DMS 273 (cell line): ENCODE results near the gene SOX13.
A peak's percentile ranks its signal among the peaks of the same experiment; 100 is the strongest.
"Not testable (repeated sequence)": the region's sequence is repeated elsewhere in the genome, so short reads cannot be mapped to it uniquely, and the experiment has no call there.

ENCODE experiments used
- DNase-seq: peaks from one replicate; lab custom pipeline; 2025; ENCODE audit not compliant: unreplicated experiment; lab: John Stamatoyannopoulos, UW

Gene SOX13

DNA sequence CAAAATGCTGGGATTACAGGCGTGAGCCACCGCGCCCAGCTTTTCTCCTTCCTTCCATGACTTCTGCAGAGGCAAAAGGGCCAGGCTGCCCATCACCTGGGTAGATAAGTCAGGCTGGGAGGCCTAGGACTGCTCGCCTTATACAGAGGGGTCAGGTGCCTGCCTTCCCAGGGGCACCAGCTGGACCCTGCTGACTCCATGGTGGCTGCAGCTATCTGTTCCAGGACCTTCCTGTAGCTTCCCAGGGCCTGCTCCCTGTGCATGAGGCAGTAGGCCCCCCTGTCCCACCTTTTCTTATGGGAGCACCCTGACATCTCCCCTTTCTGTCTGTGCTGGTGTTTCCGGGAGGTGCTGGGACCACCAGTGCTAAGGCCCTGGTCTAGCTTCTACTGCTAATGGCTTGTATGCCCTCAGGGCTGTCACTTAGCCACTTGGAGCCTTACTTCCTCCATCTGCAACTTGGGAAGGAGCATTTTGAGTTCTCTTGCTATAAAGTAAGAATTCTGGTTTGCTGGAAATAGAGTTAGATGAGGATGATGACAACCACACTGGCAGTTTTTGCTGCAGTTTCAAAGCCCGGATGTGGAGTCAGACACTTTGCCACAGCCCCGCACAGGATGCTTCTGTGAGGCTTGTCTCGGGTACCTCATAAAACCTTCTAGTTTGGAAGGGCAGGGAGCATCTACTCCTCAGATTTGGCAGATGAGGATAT is 14.4 kb downstream of the SOX13 start:
- DNase-seq: no peak

- DNase-seq: peak; percentile 24
Observed at GRCh38 chr1:204087893-204088528, 15.1 kb downstream of the SOX13 start.

DNA sequence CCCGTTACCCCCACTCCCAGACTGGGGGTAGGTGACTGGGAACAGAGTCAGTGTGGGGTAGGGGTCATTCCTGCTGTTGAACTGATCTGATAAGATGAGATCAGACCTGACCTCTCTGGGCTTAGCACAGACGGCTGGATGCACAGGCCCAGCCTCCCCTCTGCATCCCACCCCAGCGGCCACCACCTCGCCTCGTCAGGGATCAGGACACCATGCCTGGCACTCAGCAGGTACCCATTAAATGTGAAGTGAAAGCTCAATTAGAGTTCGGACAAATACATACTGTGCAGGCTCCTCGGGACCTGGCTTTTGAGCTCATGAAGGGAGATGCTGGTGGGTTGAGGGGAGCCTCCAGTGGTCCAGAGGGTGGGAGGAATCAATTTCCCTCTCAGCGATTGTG is 15.7 kb downstream of the SOX13 start:
- DNase-seq: no peak

GRCh38 chr1:204089044-204089751 is 16.3 kb downstream of the SOX13 start:
- DNase-seq: no peak

DNA sequence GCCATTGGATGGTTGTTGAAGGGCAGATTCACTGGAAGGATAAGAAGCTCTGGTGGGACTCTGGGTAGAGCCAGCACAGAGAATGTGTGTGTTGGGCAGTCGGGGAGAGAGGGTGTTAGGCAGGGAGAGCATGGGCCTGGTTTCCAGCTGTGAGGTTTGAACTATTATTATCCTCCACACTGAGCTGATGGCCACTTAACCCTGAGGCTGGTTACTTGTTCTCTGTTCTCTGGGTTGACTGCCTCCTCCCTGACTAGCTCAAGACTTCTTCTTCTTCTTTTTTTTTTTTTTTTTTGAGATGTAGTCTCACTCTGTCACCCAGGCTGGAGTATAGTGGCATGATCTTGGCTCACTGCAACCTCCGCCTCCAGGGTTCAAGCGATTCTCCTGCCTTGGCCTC is 17.2 kb downstream of the SOX13 start:
- not testable (repeated sequence) for DNase-seq

DNA sequence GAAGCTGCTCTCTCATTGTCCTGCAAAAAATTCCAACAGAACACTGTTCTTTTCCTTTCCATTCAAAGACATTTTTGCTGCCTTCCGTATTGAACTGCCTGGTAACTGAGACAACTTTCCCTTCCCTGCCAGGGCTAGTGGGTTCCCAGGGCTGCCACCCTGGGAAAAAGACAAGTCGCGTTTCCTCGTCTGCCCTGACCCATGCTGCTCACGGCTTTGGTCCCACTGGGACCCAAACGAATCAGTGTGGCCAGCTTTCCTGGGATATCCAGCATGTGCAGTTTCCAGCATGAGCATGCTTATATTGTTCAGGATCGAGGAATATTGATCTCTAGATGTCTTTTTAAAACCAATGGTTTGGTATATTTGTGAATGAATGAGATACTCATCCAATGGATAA is 18.2 kb downstream of the SOX13 start:
- DNase-seq: no peak

DNA sequence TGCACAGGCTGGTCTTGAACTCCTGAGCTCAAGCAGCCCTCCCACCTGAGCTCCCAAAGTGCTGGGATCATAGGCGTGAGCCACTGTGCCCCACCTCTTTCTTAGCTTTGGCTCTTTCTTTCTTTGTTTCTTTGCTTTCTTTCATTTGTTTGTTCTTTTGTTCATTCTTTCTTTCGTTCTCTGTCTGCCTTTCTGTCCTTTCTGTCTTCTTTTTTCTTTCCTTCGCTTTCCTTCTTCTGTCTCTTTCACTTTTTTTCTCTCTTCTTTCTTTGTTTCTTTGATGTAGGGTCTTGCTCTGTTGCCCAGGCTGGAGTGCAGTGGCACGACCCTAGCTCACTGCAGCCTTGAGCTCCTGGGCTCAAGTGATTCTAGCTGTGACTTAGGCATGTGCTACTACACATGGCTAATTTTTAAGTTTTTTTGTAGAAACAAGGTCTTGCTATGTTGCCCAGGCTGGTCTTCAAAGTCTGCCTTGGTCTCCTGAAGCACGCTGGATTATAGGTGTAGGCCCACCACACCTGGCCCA is 18.9 kb downstream of the SOX13 start:
- DNase-seq: no peak

DNA sequence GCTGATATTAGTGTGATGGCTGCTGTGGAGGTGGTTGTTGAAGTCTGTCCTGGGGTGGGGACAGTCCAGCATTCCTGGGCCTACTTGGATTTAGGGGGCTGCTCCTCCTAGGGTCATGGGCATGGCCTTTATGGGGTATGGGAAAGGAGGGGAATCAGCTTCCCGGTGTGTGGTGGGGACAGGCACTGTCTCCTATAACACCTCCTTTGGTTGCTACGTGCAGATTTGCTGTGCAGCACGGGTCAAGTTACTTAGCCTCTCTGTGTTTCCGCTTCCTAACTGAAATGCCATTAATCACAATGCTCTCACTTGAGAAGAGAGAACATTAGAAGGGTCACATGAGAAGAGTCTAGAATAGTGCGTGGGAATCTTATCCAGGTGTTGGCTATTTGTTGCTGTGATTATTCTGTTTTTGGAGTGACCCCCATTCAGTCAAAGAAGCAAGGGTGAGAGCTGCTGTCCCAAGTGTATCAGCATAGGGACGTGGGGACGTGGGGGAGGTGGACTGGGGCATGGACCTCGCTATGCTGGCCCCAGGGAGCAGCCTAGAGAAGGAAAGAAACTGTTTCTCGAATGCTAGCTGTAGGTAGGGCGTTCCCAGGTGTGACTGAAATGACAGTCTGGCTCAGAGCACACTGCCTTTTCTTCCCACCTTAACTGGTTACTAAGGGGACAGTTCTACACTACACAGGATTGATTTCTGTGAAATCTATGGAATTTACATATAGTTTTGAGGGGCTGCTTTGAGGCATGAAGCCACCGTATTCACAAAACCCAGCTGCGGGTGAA is 19.9 kb downstream of the SOX13 start:
- DNase-seq: no peak

DNA sequence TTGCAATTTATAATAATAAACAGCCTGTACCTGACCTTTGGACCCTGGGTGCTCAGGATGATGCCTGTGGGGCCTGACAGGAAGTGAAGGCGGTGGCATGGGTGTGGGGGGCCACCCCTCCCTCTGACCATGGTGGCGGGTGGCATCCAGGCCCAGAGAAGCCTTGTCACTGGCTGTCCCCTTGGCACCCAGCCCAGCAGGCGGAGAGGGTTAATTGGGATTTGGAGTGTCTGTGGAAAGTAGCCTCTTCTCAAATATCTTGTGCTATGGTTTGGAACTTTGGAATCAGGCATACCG is 20.5 kb downstream of the SOX13 start:
- DNase-seq: no peak

DNA sequence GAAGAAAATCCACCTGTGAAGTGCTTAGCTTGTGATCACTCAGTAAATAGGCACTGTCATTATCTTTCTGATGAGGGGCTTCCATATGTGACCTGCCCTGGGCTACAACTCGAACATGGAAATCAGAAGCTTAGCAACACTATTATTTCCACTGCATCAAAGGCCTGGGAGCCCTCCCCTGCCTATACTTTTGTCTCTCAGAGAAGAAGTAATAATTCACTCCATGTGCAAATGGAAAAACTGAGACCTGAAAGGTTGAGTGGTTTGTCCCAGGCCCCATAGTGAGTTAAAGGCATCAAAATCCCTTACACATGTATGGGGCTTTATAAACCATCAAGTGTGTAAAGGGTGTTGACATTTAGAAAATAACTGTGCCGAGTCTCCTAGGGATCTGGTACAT is 20.9 kb downstream of the SOX13 start:
- DNase-seq: no peak

GRCh38 chr1:204094313-204094729 is 21.4 kb downstream of the SOX13 start:
- no peak for DNase-seq

DNA sequence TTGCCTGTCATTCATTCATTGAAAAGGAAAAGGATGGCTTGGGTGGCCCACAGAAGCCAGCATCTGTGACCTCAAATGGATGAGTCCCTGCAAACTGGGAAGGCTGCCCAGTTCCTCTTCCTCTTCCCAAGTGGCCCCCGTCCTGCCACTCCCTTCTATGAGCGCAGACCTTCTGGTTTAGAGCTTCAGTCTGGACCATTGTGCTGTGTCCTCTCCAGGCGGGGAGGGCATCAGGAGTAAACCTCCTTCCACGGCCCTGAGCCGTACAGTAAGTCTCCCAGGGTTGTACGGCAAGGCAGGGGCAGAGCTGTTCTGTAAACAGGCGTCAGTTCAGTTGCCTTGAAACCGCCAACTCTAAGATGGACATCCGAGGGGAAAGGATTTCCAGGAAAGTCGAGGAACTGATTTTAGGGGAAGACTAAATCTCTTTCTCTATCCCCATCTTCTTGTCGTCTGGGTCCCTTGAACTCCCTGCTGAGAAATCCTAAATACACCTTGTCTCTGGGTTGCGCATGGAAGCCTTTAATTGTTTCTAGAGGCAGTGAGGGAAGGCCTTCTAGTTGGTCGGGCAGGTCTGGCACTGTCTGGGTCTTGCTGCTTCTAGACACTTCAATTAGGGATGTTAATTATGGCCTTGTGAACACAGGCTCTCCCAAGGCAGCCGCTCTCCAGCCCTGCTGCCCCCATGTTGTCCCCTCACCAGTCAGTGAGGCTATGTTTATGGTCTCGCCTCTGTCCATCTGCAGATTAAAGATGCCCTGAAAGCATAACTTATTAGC is 22.1 kb downstream of the SOX13 start:
- DNase-seq: no peak

- no peak for DNase-seq
Observed at GRCh38 chr1:204096931-204097330, 24.0 kb downstream of the SOX13 start.

GRCh38 chr1:204098683-204099082 is 25.8 kb downstream of the SOX13 start:
- no peak for DNase-seq

DNA sequence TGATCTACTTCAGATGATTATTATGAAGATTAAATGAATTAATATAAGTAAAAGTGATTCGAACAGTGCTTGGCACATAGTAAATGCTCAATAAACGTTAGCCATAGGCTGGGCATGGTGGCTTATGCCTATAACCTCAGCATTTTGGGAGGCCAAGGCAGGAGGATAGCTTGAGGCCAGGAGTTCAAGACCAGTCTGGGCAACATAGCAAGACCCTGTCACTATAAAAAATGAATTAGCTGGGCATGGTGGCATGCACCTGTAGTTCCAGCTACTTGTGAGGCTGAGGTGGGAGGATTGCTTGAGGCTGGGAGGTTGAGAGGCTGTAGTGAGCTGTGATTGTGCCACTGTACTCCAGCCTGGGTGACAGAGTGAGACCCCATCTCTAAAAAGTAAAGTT is 26.8 kb downstream of the SOX13 start:
- not testable (repeated sequence) for DNase-seq

GRCh38 chr1:204102029-204102611 is 29.2 kb downstream of the SOX13 start:
- no peak for DNase-seq

DNA sequence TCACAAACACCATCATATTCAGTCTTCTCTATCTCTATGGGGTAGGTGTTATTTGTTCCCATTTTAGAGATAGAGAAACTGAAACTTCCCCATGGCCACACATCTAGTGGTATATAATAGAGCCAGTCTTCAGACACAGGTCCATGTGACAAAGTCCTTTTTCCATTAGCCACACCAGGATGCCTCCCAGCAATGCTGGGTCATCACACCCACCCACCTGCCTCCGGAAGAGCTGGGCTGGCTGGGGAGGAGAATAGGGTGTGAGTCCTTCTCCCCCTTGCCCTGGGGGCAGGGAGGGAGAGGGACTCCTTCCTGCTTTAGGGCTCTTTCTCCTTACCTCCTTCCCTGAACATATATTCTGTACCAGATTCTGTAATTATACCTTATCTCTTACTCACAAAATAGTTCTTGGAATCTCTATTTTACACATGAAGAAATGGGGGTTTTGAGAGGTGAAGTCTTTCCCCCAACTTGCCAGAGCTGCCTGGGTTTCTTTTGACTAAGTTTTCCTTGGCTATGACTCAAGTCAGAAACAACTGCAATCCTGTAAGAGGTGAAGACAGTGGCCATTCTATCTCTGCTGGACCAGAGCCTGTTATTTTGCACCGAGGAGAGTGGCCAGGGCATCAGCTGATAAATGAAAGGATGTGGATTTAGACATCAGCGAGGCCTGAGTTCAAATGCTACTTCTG is 30.0 kb downstream of the SOX13 start:
- no peak for DNase-seq

DNA sequence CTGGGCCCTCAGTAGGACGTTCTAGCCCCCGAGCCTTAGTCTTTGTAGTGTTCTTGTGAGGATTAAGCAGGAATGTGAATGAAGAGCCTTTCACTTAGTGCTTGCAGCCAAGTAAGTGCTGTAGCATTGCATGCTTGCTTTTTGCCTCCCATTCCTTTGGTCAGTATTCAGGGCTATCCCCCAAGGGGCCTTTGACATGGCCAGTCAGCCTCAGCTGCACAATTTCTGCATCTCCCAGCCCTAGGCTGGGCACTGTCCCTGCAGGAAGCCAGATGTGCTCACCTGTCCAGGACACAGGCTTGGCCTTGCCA is 30.5 kb downstream of the SOX13 start:
- DNase-seq: no peak

GRCh38 chr1:204104331-204105130 is 31.6 kb downstream of the SOX13 start:
- DNase-seq: no peak
